ENCODE measurements around the gene NSG1.
A peak's percentile ranks its signal among the peaks of the same experiment; 100 is the strongest.
"Not testable (repeated sequence)": the region's sequence is repeated elsewhere in the genome, so short reads cannot be mapped to it uniquely, and the experiment has no call there.

Gene NSG1

GRCh38 chr4:4417886-4418285, 31.0 kb downstream of the NSG1 start:
- DNase-seq, result no peak

- no peak for DNase-seq
Observed at GRCh38 chr4:4418676-4419390, 31.9 kb downstream of the NSG1 start.

- no peak for DNase-seq
Observed at GRCh38 chr4:4419896-4420295, 33.0 kb downstream of the NSG1 start.

GRCh38 chr4:4420421-4420820, 33.5 kb downstream of the NSG1 start:
- no peak for DNase-seq

GRCh38 chr4:4421356-4421755, 34.5 kb downstream of the NSG1 start:
- DNase-seq, result no peak

GRCh38 chr4:4422117-4422516, 35.2 kb downstream of the NSG1 start:
- not testable (repeated sequence) for DNase-seq

- no peak for DNase-seq
Observed at GRCh38 chr4:4422856-4423499, 36.1 kb downstream of the NSG1 start.

GRCh38 chr4:4423706-4424498, 37.0 kb downstream of the NSG1 start:
- no peak for DNase-seq

GRCh38 chr4:4424499-4425115, 37.7 kb downstream of the NSG1 start:
- DNase-seq, result no peak

- DNase-seq, result no peak
Observed at GRCh38 chr4:4425119-4425690, 38.3 kb downstream of the NSG1 start.

GRCh38 chr4:4425696-4426095, 38.8 kb downstream of the NSG1 start:
- no peak for DNase-seq

GRCh38 chr4:4426511-4427120, 39.7 kb downstream of the NSG1 start:
- DNase-seq, result no peak

- DNase-seq, result no peak
Observed at GRCh38 chr4:4427121-4427870, 40.4 kb downstream of the NSG1 start.

- no peak for DNase-seq
Observed at GRCh38 chr4:4427886-4428285, 41.0 kb downstream of the NSG1 start.

- DNase-seq, result no peak
Observed at GRCh38 chr4:4428966-4429875, 42.3 kb downstream of the NSG1 start.

- DNase-seq, result peak; percentile 4 to 24
Observed at GRCh38 chr4:4430492-4431195, 43.7 kb downstream of the NSG1 start.

- DNase-seq, result no peak
Observed at GRCh38 chr4:4432341-4433125, 45.6 kb downstream of the NSG1 start.

GRCh38 chr4:4433941-4434340, 47.0 kb downstream of the NSG1 start:
- DNase-seq, result no peak

- no peak for DNase-seq
Observed at GRCh38 chr4:4436244-4436823, 49.4 kb downstream of the NSG1 start.
